HG02943 (cell line): ENCODE results near the gene GATC.

ENCODE experiments used
- ATAC-seq: cut with Tn5 transposase; IDR thresholded peaks from one replicate; pipeline ENCODE4 v1.9.1; 2021; ENCODE audit warnings: mild to moderate bottlenecking, low read depth, moderate library complexity; ENCODE audit not compliant: unreplicated experiment

The GATC gene

GRCh38 chr12:120495731-120496412 is 49.6 kb downstream of the GATC start, which contains the start of gene DYNLL1:
DYNLL1 (plus strand) TSS chr12:120496113; CDS start chr12:120496422, 309 bp downstream.
- peak; percentile 86 for ATAC-seq

GRCh38 chr12:120496413-120497340 is 50.4 kb downstream of the GATC start:
- ATAC-seq = peak; percentile 12

- ATAC-seq = no peak
Observed at GRCh38 chr12:120497524-120498150, 51.4 kb downstream of the GATC start.

GRCh38 chr12:120498870-120499515 is 52.7 kb downstream of the GATC start:
- ATAC-seq = no peak

- no peak for ATAC-seq
Observed at GRCh38 chr12:120500581-120500980, 54.3 kb downstream of the GATC start.

GRCh38 chr12:120504587-120504986 is 58.3 kb downstream of the GATC start:
- no peak for ATAC-seq

GRCh38 chr12:120508537-120508936 is 62.3 kb downstream of the GATC start:
- no peak for ATAC-seq
